ENCODE results near the gene ROR2.

Gene ROR2

DNA sequence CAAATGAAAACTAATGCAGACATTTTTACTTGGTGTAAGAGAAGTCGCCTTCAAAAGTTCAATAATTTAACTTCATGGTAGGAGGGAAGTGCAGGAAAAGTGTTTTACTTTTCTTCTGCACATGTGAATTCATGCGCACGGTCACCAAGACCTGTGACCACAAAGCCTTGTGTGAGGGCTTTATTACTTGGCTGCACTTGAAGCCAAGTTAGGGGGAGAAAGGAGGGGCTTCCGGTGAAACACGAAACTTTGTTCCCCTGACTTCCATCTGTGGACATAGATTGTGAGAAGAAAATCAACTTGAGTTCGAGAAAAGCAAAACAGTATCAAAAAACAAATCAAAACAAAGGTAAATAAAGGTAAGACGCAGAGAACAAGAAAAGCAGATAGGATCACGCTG, 239.9 kb downstream of the ROR2 start:
- DNase-seq = no peak

DNA sequence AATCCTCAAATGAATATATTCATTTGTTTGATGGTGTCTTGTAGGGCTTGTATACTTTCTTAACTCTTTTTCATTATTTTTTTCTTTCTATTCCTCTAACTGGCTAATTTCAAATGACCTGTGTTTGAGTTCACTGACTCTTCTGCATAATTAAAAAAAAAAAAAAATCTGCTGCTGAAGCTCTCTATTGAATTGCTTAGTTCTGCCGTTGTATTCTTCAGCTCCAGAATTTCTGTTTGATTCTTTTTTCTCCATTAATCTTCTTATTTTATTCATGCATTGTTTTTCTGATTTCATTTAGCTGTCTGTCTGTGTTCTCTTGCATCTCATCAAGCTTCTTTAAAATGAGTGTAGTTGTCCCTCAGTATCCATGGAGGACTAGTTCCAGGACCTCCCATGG, 244.6 kb downstream of the ROR2 start:
- no peak for DNase-seq

- DNase-seq = no peak
Measured at GRCh38 chr9:91700475-91700874, 249.6 kb downstream of the ROR2 start.

DNA sequence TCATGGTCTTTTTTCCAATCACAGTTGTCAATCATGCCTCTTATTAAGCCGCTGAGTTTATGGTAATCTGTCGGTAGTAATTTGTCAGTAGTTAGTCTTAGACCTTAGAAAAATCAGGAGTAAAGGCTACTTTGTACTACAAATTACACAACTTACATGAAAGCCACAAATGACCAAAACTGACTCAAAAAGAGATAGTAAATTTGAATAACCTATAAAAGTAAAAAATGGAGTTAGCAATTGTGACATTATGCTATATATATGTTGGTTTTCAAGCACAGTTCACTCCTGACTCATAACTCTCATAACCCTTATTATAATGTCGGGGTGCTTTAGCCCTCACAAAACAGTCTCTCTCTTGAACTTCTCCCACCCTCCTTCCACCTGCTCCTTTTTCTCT, 251.8 kb downstream of the ROR2 start:
- DNase-seq = no peak

- DNase-seq = no peak
Measured at GRCh38 chr9:91697201-91697600, 252.8 kb downstream of the ROR2 start.

- no peak for DNase-seq
Measured at GRCh38 chr9:91694081-91694870, 255.8 kb downstream of the ROR2 start.

DNA sequence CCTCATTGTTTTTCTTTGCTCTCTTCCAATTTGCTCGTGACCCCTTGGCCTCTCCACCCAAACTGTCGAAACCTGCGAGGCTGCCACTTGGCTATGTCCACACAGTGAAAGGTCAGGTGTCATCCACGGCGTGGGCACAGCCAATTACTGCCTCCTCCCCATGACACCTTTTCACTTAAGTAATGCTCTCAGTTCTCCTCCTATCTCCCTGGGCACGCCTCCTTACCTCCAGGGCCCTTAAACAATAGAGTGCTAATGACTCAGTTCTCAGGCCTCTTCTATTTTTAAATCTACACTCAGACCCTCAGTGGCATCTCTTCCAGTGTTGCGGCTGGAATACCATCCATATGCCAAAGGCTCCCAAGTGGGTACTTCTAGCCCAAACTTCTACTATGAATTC, 256.8 kb downstream of the ROR2 start:
- DNase-seq = no peak

DNA sequence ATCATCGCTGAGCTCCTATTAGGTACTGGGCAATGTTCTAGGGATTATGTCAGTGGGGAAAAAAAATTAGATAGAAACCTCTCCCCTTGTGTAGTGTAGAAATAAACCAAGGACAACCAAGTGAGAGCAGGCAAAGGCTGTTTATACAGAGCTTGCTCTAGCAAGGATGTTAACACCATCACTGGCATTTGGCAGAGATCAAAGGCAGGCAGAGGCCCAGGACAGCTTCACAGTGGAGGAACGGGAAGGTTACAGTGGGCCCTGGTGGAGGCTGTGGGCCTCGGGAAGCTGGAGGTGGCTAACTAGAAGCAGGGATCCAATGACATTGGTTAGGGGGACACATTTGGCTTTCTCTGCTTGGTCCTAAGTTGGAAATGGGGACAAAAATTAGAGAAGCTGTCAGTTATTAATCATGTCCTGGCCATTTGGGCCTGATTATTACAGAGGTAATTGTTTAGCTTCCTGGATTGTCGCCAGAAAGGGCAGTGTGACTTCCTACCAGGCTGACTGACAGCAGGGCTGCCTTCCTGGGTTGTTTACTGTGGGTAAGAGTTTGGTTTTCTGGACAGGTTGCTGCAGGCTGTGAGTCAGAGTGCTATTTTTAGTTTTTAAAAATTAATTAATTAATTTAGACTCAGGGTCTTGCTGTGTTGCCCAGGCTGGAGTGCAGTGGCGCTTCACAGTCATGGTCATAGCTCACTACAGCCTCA, 259.3 kb downstream of the ROR2 start:
- DNase-seq = no peak

- no peak for DNase-seq
Measured at GRCh38 chr9:91689006-91689405, 261.0 kb downstream of the ROR2 start.

DNA sequence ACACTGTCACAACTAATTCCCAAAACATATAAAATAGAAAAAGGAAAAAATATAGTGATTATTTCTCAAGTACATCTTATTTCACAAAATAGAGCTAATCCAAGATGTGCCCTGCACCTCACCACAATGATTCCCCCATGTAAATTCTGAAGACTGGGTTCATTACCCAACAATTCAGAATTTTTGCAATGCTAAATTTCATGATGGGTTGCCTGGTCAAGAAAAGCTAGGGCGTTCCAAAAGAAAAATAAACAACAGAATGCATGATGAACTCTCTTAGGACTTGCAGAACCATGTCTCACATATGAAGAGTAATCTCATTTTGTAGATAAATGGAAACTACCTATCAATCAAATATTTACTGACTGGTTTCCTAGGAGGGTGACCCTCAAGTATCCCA, 266.8 kb downstream of the ROR2 start:
- DNase-seq = no peak

DNA sequence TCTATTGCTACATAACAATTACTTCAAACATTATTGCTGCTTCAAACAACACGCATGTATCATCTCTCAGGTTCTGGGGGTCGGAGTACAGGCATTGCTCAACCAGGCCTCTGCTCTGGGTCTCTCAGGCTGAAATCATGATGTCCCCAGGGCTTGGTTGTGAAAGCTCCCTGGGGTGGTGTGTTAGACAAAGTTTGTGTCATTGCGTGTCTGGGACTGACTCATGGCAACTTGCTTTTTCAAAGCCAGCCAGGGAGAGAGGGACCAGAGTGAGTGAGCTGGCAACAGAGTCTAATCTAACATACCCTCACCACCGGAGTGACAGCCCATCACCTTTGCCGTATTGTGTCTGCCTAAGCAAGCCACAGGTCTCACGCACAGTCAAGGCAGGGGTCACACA, 267.2 kb downstream of the ROR2 start:
- DNase-seq = no peak

DNA sequence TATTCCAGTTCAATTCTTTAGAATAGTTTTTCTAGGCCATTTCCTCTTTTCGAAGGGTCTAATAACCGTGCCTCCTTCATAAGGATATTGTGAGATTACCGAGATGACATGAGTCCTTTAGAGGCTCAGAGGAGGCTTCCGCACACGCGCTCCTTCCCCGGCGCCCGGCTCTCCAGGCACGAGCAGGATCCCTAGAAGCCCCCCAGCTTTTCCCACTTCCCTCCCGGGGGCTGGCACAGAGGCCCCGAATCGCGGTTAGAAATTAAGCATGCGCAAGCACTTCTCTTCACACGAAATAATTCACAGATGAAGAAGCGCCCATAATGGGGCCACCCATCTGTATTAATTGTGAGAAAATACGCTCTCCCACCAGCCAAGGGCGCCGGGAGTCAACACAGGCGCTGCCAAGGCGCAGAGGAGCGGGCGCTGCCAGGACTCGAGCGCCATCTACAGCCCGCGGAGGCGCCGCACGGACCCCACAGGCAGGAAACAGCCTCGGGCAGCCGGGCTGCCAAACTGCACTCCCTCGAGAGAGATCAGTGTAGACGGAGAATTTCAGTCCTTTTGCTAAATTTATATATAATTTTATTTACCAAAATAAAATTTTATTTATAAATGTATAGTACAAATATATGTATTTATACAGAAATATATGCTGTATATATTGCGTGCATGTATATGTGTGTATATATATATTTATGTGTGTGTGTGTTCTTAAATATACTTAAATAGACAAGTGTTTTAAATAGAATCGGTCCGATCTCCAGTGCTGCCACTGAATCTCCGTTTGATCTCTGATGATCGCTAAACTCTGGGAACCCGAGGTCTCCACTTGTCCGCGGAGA, 268.3 kb downstream of the ROR2 start:
- peak; percentile 54 for DNase-seq

DNA sequence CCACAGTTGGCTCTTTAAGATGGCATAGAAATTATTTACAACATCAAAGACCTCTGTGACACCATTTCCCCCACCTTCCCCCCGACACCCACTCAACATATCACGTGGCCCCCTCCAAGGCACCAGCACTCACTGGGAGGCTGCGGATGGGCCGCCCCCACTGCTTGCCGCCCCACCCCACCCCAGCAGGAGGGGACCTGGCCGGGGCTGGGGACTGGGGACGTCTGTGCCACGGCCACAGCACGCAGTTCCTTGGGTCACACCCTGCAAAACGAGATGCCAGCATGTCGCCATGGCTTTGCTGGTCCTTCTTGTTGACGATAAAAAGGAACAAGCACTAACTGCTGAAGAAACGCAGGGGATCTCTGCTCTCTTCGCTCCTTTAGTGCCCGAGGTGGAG, 269.0 kb downstream of the ROR2 start:
- DNase-seq = no peak

DNA sequence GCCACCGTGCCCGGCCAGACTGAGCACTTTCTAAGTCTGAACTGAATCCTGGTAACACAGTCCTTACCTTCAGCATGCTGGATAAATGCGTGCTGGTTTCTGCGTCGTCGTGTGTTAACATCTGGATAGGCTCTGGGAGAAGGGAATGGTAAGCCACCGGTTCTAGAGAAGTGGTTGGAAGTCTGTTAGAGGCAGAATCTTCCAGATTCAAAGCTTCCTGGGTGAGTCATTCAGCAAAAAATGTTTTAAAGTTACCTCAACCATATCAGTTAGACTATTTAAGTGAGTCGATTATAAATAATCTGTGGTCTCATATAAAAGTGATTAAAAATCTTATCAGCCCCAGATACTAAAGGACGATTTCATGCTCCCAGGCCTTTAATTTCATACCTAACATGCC, 269.9 kb downstream of the ROR2 start:
- DNase-seq = no peak

DNA sequence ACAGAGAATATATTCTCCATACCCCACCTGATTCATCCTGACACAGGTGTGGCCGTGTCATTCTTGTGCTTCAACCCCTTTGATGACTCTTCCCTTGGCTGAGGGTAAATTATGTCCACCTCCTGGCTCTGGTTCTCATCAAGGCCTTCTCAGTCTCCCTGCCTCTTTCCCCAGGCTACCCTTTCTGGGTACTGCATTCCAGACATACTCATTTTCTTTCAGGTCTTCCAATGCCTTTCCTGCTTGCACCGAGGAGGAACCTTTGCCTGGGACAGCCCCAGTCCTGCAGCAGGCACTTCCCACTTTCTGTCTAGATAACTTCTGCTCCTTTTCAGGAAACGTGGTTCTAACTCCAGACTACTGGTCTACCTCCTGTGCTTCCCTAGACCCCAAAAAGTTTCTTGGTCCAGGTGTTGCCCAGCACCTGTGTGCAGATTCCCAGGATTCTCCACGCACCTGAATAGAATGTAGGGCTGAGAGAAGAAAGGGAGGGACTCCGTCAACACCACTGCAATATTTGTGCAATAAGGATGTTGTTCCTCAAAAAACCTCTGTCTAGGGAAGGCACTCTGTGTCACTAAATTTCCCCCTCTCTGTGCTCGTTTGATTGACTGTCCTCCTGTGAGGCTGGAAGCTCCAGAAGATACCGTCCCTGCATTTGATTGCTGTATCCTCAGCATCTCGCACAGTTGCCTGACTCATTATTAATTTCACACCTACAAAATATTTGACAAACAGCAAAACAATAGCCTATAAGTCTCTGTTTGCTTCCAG, 271.0 kb downstream of the ROR2 start:
- no peak for DNase-seq

DNA sequence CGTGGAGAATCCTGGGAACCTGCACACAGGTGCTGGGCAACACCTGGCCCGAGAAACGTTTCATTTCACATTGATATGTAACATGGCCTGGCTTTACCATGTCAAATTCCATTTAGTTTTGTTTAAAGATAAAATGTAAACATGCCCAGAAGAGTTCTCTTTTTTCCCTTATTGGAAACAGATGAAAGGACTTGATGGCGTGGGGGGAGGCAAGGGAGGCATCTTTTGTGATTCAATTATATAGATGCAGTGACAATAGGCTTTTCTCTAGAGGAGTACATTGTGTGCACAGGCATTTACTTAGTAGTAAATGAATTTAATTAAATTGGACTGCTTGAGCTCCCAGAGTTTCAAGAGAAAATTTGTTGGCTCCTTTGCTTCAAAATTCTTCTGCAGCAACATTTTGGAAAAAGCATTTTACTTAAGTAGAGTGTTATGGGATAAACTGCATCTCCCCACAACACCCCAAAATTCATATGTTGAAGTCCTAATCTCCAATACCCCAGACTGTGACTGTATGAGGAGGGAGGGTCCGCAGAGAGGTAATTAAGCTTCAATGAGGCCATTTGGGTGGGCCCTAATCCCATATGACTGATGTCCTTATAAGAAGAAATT, 272.1 kb downstream of the ROR2 start:
- DNase-seq = no peak

DNA sequence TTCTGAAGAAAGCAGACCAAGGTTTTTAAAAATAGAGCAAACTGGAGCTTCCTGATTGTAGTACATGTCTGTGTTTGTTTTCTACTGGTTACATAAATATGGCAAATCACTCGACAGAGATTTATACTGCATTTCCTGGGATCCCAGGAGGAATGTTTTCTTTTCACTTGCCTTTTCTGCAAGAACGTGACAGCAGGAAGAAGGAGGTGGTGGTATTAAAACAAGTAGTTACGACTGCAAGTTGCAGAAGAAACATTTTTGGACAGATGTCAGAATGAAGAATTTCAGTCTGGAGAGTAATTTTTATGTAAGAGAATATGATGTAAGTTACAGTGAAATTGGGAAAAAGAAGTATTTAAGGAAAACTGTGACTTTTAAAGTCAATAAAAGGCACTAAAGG, 272.7 kb downstream of the ROR2 start:
- DNase-seq = no peak

DNA sequence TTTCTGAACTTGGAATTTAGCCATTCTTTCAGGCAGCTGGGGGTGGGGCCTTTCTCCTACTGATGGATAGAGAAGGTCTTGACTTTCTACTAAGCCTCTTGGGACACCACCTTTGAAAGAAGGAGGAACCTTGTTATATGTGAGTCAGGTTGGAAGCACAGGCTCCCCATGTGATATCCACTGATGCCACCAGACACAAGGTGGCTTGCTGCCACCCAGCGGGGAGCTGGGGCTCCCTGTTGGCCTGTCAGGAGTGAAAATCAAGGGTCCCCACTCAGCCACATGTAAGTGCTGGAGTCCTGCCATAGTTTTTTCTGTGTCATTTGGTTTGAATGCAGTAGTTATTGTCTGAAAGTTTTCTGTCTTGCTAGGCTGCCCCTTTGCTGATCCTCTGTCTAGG, 274.0 kb downstream of the ROR2 start:
- DNase-seq = no peak

- peak; percentile 18 for DNase-seq
Measured at GRCh38 chr9:91664663-91665062, 285.4 kb downstream of the ROR2 start.

DNA sequence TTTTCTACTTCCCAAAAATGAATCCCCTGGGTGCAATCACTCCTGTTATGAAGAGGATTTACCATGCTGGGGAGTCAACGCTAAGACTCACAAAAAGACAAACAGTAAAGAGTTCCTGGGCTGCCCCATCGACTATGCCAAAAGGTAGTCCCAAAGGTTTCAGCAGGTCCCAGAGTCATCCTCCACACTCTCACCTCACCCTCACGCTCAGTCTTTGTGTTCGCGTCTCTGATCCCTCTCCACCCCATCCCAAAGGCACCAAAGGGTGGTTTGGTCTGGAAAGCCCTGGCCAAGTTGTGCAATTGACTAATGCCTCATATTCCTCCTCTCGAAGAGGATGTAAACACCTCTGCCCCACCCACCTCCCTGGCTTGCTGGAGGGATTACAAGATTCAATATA, 286.2 kb downstream of the ROR2 start:
- DNase-seq = no peak

- no peak for DNase-seq
Measured at GRCh38 chr9:91661451-91661850, 288.6 kb downstream of the ROR2 start.

DNA sequence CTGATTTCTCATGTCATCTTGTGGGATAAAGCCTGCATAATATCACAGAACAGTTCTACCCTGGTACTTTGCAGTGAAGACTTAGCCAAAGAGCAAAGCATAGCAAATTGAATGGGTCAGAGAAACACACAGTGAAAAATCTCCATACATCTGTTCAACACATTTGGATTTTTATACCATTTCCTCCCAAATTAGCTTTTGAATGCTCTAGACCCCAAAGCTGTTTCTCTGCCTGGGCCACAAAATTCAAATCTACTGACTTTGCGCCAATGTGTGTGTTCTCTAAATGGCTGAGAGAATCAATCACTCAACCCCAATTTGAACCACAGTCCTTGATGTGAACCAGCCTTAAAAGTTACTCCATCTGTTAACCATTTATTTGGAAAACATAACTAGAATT, 289.5 kb downstream of the ROR2 start:
- no peak for DNase-seq

Data from NCI-H1694 treated with DMSO at 0.1 percent for 48 hours (cell line).